GM23338 (cell line): ENCODE measurements around the gene CMC1. TPM values are rescaled to one million over a fixed set of nuclear protein-coding genes. Genes with fewer than 3 reads are reported as not detected.

Experiments
- ATAC-seq: fragments of 200-7000 bp; cut with Tn5 transposase; 3 replicates; pipeline ENCODE4 v1.9.1; 2020
- DNase-seq: peaks from one replicate; pipeline ENCODE4 v3.0.0-alpha.2; 2015; ENCODE audit warnings: low spot score
- H2AFZ ChIP-seq: fragments of 200-600 bp; sonication (generic); 2 replicates; pipeline ENCODE4 v1.8.0; 2016; ENCODE audit warnings: antibody characterized with exemption, mild to moderate bottlenecking, moderate library complexity
- H3F3A ChIP-seq: fragments of 200-600 bp; sonication (generic); replicated peaks from 2 replicates; pipeline ENCODE4 v1.8.0; 2017; ENCODE audit warnings: antibody characterized with exemption, mixed run types, low read depth
- H3K27ac ChIP-seq: fragments of 200-600 bp; sonication (generic); 2 replicates; pipeline ENCODE4 v1.6.1; 2016; ENCODE audit warnings: low read depth
- H3K27me3 ChIP-seq: fragments of 200-600 bp; sonication (generic); 2 replicates; pipeline ENCODE4 v1.8.0; 2016; ENCODE audit warnings: mild to moderate bottlenecking, mixed run types, moderate library complexity; ENCODE audit not compliant: insufficient read depth
- H3K36me3 ChIP-seq: fragments of 200-600 bp; sonication (generic); 2 replicates; pipeline ENCODE4 v1.8.0; 2016; ENCODE audit warnings: mild to moderate bottlenecking; ENCODE audit not compliant: insufficient read depth
- H3K4me1 ChIP-seq: fragments of 200-600 bp; sonication (generic); 2 replicates; pipeline ENCODE4 v1.8.0; 2016; ENCODE audit warnings: mild to moderate bottlenecking, moderate library complexity; ENCODE audit not compliant: insufficient read depth
- H3K4me2 ChIP-seq: fragments of 200-600 bp; sonication (generic); 2 replicates; pipeline ENCODE4 v1.7.1; 2017; ENCODE audit warnings: mixed run types
- H3K4me3 ChIP-seq: fragments of 200-600 bp; sonication (generic); 2 replicates; pipeline ENCODE4 v1.6.1; 2016; ENCODE audit warnings: mixed run types
- H3K79me2 ChIP-seq: fragments of 200-600 bp; sonication (generic); replicated peaks from 2 replicates; pipeline ENCODE4 v1.8.0; 2017; ENCODE audit warnings: mild to moderate bottlenecking; ENCODE audit not compliant: insufficient read depth
- H3K9me2 ChIP-seq: fragments of 200-600 bp; sonication (generic); 2 replicates; pipeline ENCODE4 v1.8.0; 2017; ENCODE audit not compliant: insufficient read depth
- H4K20me1 ChIP-seq: fragments of 200-600 bp; sonication (generic); replicated peaks from 2 replicates; pipeline ENCODE4 v1.8.0; 2017; ENCODE audit warnings: mild to moderate bottlenecking; ENCODE audit not compliant: insufficient read depth
- H3K27ac Mint-ChIP-seq: 2 replicates; pipeline ENCODE4 v1.8.0; 2020; ENCODE audit warnings: inconsistent platforms, mild to moderate bottlenecking, moderate library complexity, mixed read lengths
- H3K27me3 Mint-ChIP-seq: 3 replicates; pipeline ENCODE4 v1.8.0; 2022; ENCODE audit warnings: low read depth, mild to moderate bottlenecking, moderate library complexity, mixed read lengths, inconsistent platforms; ENCODE audit not compliant: insufficient read depth, poor library complexity
- H3K36me3 Mint-ChIP-seq: 3 replicates; pipeline ENCODE4 v1.8.0; 2021; ENCODE audit warnings: low read depth, mild to moderate bottlenecking, inconsistent platforms, moderate library complexity, mixed read lengths
- H3K4me1 Mint-ChIP-seq: 3 replicates; pipeline ENCODE4 v1.8.0; 2020; ENCODE audit warnings: mild to moderate bottlenecking, inconsistent platforms, mixed read lengths
- H3K4me3 Mint-ChIP-seq: 3 replicates; pipeline ENCODE4 v1.8.0; 2021; ENCODE audit warnings: moderate library complexity, mild to moderate bottlenecking, inconsistent platforms, mixed read lengths
- H3K9me3 Mint-ChIP-seq: 3 replicates; pipeline ENCODE4 v1.8.0; 2020; ENCODE audit warnings: moderate library complexity, mild to moderate bottlenecking, inconsistent platforms, mixed read lengths
- CREB1 ChIP-seq: fragments of 250-450 bp; sonication (Bioruptor Pico); IDR thresholded peaks from 2 replicates; pipeline ENCODE4 v1.5.0; 2020; ENCODE audit warnings: low read depth, mild to moderate bottlenecking, moderate library complexity
- EZH2 ChIP-seq: fragments of 200-600 bp; sonication (generic); IDR thresholded peaks from one replicate; pipeline ENCODE4 v1.8.0; 2017; ENCODE audit warnings: antibody characterized with exemption, mild to moderate bottlenecking, low read depth; ENCODE audit not compliant: unreplicated experiment
- NANOG ChIP-seq: IDR thresholded peaks from 2 replicates; pipeline ENCODE4 v1.6.1; 2016; ENCODE audit warnings: antibody characterized with exemption, borderline replicate concordance
- POLR2AphosphoS5 ChIP-seq: IDR thresholded peaks from 2 replicates; pipeline ENCODE4 v1.6.1; 2016; ENCODE audit warnings: antibody characterized with exemption, low read depth
- polyA plus RNA-seq: library from polyadenylated mRNA; unstranded; fragments of >200 nt; fragmentation: Nextera tagmentation; extraction: Ambion mirVana; gene quantifications from 2 replicates; pipeline ENCODE4 v1.2.1, GENCODE V29; 2016
- total RNA-seq: library from RNA; depleted of rRNA; stranded (reverse); fragments of >200 nt; shearing (Covaris generic); gene quantifications from 2 replicates; pipeline ENCODE4 v1.2.3, GENCODE V29; 2014
- TF ChIP-seq, protein P1 (sequence below): fragments of 250-450 bp; sonication (Bioruptor Pico); IDR thresholded peaks from 2 replicates; pipeline ENCODE4 v1.5.0; 2020; ENCODE audit warnings: mild to moderate bottlenecking, moderate library complexity
- TF ChIP-seq, protein P2 (sequence below), 2 experiments: fragments of 200-600 bp in 1 of 2; sonication (generic) in 1 of 2; conservative IDR thresholded peaks; 2 replicates each; pipeline versions ENCODE4 v1.5.1 to v1.6.1; 2016 to 2017; ENCODE audit warnings: antibody characterized with exemption in 2 of 2, low read depth in 2 of 2, mild to moderate bottlenecking in 2 of 2, moderate library complexity in 1 of 2
- TF ChIP-seq, protein P3 (sequence below): IDR thresholded peaks from 2 replicates; pipeline ENCODE4 v1.6.1; 2016; ENCODE audit warnings: antibody characterized with exemption

CMC1 gene
- total and polyA plus RNA-seq, 2 experiments from 2014 or later: 9.2 to 144 TPM

DNA sequence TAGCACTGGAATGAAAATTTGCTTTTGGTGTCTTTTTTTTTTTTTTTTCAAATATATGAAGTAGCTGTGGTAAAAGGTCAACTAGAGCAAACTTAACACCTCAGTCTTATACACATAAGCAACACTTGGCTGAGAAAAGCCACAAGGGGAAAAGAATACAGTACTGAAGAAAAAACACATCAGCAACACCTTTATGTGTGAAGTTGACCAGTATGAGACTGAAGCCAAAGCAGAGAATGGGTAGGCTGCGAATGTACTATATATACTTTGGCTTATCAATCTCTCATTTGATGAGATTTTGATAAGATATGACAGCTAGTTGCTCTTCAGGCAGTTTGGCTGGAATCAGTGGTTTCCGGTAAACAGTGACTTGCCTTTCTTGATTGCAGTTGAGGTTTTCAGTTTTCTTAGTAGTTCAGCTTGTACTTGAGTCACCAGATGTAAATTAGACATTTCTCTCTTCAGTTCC, 85.1 kb downstream of the CMC1 start (continued):
- TF ChIP-seq, protein P1, sequence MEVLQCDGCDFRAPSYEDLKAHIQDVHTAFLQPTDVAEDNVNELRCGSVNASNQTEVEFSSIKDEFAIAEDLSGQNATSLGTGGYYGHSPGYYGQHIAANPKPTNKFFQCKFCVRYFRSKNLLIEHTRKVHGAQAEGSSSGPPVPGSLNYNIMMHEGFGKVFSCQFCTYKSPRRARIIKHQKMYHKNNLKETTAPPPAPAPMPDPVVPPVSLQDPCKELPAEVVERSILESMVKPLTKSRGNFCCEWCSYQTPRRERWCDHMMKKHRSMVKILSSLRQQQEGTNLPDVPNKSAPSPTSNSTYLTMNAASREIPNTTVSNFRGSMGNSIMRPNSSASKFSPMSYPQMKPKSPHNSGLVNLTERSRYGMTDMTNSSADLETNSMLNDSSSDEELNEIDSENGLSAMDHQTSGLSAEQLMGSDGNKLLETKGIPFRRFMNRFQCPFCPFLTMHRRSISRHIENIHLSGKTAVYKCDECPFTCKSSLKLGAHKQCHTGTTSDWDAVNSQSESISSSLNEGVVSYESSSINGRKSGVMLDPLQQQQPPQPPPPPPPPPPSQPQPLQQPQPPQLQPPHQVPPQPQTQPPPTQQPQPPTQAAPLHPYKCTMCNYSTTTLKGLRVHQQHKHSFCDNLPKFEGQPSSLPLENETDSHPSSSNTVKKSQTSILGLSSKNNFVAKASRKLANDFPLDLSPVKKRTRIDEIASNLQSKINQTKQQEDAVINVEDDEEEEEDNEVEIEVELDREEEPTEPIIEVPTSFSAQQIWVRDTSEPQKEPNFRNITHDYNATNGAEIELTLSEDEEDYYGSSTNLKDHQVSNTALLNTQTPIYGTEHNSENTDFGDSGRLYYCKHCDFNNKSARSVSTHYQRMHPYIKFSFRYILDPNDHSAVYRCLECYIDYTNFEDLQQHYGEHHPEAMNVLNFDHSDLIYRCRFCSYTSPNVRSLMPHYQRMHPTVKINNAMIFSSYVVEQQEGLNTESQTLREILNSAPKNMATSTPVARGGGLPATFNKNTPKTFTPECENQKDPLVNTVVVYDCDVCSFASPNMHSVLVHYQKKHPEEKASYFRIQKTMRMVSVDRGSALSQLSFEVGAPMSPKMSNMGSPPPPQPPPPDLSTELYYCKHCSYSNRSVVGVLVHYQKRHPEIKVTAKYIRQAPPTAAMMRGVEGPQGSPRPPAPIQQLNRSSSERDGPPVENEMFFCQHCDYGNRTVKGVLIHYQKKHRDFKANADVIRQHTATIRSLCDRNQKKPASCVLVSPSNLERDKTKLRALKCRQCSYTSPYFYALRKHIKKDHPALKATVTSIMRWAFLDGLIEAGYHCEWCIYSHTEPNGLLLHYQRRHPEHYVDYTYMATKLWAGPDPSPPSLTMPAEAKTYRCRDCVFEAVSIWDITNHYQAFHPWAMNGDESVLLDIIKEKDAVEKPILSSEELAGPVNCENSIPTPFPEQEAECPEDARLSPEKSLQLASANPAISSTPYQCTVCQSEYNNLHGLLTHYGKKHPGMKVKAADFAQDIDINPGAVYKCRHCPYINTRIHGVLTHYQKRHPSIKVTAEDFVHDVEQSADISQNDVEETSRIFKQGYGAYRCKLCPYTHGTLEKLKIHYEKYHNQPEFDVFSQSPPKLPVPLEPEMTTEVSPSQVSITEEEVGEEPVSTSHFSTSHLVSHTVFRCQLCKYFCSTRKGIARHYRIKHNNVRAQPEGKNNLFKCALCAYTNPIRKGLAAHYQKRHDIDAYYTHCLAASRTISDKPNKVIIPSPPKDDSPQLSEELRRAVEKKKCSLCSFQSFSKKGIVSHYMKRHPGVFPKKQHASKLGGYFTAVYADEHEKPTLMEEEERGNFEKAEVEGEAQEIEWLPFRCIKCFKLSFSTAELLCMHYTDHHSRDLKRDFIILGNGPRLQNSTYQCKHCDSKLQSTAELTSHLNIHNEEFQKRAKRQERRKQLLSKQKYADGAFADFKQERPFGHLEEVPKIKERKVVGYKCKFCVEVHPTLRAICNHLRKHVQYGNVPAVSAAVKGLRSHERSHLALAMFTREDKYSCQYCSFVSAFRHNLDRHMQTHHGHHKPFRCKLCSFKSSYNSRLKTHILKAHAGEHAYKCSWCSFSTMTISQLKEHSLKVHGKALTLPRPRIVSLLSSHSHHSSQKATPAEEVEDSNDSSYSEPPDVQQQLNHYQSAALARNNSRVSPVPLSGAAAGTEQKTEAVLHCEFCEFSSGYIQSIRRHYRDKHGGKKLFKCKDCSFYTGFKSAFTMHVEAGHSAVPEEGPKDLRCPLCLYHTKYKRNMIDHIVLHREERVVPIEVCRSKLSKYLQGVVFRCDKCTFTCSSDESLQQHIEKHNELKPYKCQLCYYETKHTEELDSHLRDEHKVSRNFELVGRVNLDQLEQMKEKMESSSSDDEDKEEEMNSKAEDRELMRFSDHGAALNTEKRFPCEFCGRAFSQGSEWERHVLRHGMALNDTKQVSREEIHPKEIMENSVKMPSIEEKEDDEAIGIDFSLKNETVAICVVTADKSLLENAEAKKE (CRISPR knock-in tag): no peak
- TF ChIP-seq NANOG (no peak), EZH2 (no peak)

DNA sequence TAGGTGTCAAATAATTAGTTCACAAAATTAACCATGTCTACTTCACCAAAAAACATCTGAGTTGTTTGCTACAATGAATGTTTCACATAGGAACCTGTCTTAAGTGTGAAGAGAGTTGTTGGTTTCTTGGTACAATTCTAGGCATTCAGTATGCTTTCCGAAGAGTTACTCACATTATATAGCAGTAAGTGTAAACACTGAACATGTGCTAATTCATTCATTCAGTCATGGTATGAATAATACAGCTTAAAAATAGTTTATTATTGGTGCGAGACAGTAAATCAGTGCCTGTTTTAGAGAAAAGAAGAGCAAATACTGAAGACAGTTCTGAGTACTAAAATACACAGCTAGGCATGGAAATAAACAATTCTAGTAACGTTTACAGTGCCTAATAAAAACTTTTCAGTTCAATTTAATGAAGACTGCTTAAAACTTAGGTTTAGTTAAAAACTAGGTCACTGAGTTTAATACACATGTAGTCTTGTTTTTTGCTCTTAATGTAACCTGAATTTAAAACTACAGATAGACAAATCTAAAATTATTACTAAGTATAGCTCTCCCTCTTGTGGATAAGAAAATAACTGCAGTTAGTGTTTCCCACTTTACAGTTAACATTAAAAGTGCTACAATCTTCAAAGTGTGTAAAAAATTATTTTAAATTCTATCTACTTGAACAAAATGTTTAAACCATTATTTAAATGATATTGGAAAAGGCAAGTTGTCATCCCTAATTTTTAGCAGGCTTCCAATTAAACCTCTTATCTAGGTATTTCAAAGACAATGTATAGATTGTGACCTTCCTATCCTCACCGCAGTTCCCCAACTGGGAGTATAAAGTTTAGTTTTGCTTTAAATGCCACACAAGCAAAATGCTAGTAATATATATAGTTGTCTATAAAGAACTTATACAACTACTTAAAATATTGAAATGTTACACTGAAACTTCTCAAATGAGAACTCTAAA, 87.1 kb downstream of the CMC1 start:
- DNase-seq: peak; percentile 49
- Histone ChIP-seq H3K27me3 (no peaks in the 10 kb centered on the region), H3K79me2 (no peaks in the 10 kb centered on the region), H4K20me1 (no peaks in the 10 kb centered on the region), H3F3A (no peaks in the 10 kb centered on the region), H3K4me3 (no peak overlapping the region), H3K9me2 (no peaks in the 10 kb centered on the region), H2AFZ (no peak overlapping the region), H3K4me2 (no peak overlapping the region), H3K4me1 (no peaks in the 10 kb centered on the region), H3K27ac (no peak overlapping the region), H3K36me3 (no peaks in the 10 kb centered on the region)
- no peaks in the 10 kb centered on the region for H3K4me1 Mint-ChIP-seq
- H3K4me3 Mint-ChIP-seq: no peak overlapping the region
- no peaks in the 10 kb centered on the region for H3K27me3 Mint-ChIP-seq
- no peak overlapping the region for H3K27ac Mint-ChIP-seq
- ATAC-seq: no peak
- no peaks in the 10 kb centered on the region for H3K9me3 Mint-ChIP-seq
- H3K36me3 Mint-ChIP-seq: no peaks in the 10 kb centered on the region; the same call in 2 of the 3 replicates
- no peak for TF ChIP-seq EZH2
- no peak for TF ChIP-seq CREB1 (CRISPR knock-in tag)
- no peak for TF ChIP-seq NANOG
- TF ChIP-seq, protein P2, sequence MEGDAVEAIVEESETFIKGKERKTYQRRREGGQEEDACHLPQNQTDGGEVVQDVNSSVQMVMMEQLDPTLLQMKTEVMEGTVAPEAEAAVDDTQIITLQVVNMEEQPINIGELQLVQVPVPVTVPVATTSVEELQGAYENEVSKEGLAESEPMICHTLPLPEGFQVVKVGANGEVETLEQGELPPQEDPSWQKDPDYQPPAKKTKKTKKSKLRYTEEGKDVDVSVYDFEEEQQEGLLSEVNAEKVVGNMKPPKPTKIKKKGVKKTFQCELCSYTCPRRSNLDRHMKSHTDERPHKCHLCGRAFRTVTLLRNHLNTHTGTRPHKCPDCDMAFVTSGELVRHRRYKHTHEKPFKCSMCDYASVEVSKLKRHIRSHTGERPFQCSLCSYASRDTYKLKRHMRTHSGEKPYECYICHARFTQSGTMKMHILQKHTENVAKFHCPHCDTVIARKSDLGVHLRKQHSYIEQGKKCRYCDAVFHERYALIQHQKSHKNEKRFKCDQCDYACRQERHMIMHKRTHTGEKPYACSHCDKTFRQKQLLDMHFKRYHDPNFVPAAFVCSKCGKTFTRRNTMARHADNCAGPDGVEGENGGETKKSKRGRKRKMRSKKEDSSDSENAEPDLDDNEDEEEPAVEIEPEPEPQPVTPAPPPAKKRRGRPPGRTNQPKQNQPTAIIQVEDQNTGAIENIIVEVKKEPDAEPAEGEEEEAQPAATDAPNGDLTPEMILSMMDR (conservative IDR thresholded peaks at IDR 0.05; ENCODE audit: low read depth in 2 of 2): peak in 1 of 2 experiments; percentile 85; a peak in 3 of 4 replicates
- no peak for TF ChIP-seq POLR2AphosphoS5
- TF ChIP-seq, protein P3, sequence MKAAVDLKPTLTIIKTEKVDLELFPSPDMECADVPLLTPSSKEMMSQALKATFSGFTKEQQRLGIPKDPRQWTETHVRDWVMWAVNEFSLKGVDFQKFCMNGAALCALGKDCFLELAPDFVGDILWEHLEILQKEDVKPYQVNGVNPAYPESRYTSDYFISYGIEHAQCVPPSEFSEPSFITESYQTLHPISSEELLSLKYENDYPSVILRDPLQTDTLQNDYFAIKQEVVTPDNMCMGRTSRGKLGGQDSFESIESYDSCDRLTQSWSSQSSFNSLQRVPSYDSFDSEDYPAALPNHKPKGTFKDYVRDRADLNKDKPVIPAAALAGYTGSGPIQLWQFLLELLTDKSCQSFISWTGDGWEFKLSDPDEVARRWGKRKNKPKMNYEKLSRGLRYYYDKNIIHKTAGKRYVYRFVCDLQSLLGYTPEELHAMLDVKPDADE: no peak
